ENCODE results near the gene RPS6KA1. TPM values are rescaled to one million over a fixed set of nuclear protein-coding genes. Genes with fewer than 3 reads are reported as not detected.
A peak's percentile ranks its signal among the peaks of the same experiment; 100 is the strongest.
"Not testable (repeated sequence)": the region's sequence is repeated elsewhere in the genome, so short reads cannot be mapped to it uniquely, and the experiment has no call there.

RPS6KA1 gene
- total RNA-seq, 2 donors from 2014 or later: 41.3 TPM

GRCh38 chr1:26496861-26497260 is 32.7 kb upstream of the RPS6KA1 start:
- no peaks in the 10 kb centered on the region for H3K9me3 ChIP-seq (ENCODE audit: control insufficient read depth, low read length)
- no peaks in the 10 kb centered on the region for H3K36me3 ChIP-seq (ENCODE audit: control insufficient read depth, insufficient read depth, low read length)
- WGBS, 2 experiments (ENCODE audit: insufficient coverage in 1 of 2, insufficient read length in 1 of 2): 40 to 75% methylated on average over 1 to 4 of the region's 4 CpGs
- H3K27ac ChIP-seq (ENCODE audit: low read depth, low read length): no peak overlapping the region
- H3K27me3 ChIP-seq (ENCODE audit: control insufficient read depth, insufficient read depth, low read length, poor library complexity, severe bottlenecking): no peaks in the 10 kb centered on the region
- DNase-seq: no peak
- Mint-ChIP-seq H3K27ac (no peak overlapping the region), H3K4me1 (no peaks in the 10 kb centered on the region), H3K9me3 (no peaks in the 10 kb centered on the region), H3K4me3 (no peak overlapping the region), H3K36me3 (ENCODE audit: low read depth) (no peaks in the 10 kb centered on the region), H3K27me3 (ENCODE audit: insufficient read depth) (peaks cover 4% of the 10 kb centered on the region)
- TF ChIP-seq CTCF (conservative IDR thresholded peaks at IDR 0.05): no peak
- no peak overlapping the region for H3K9ac ChIP-seq (ENCODE audit: extremely low read depth, low read length, poor library complexity, severe bottlenecking)
- no peak overlapping the region for H3K4me3 ChIP-seq (ENCODE audit: low read length)
- H3K4me1 ChIP-seq (ENCODE audit: control insufficient read depth, insufficient read depth, low read length): no peaks in the 10 kb centered on the region

GRCh38 chr1:26498894-26499293 is 30.7 kb upstream of the RPS6KA1 start:
- no peak overlapping the region for H3K4me3 Mint-ChIP-seq

GRCh38 chr1:26500488-26501175 is 28.9 kb upstream of the RPS6KA1 start:
- peak overlapping the region; percentile 89 for H3K4me3 ChIP-seq (ENCODE audit: low read length)
- H3K36me3 Mint-ChIP-seq (ENCODE audit: low read depth): no peaks in the 10 kb centered on the region
- H3K9me3 Mint-ChIP-seq: no peaks in the 10 kb centered on the region
- peak overlapping the region; percentile 73 for H3K4me3 Mint-ChIP-seq
- H3K4me1 Mint-ChIP-seq: no peaks in the 10 kb centered on the region
- peak overlapping the region; percentile 41 for H3K9ac ChIP-seq (ENCODE audit: extremely low read depth, low read length, poor library complexity, severe bottlenecking)
- peak; percentile 12 for TF ChIP-seq CTCF (conservative IDR thresholded peaks at IDR 0.05)
- H3K9me3 ChIP-seq (ENCODE audit: control insufficient read depth, low read length): no peaks in the 10 kb centered on the region
- peak; percentile 95 for DNase-seq
- peak overlapping the region; percentile 75 for H3K27ac ChIP-seq (ENCODE audit: low read depth, low read length)
- H3K36me3 ChIP-seq (ENCODE audit: control insufficient read depth, insufficient read depth, low read length): no peaks in the 10 kb centered on the region
- no peaks in the 10 kb centered on the region for H3K4me1 ChIP-seq (ENCODE audit: control insufficient read depth, insufficient read depth, low read length)
- 0% methylated on average over 45 to 74 of the region's 74 CpGs for WGBS, 2 experiments (ENCODE audit: insufficient coverage in 1 of 2, insufficient read length in 1 of 2)
- H3K27ac Mint-ChIP-seq: peak overlapping the region; percentile 88
- H3K27me3 ChIP-seq (ENCODE audit: control insufficient read depth, insufficient read depth, low read length, poor library complexity, severe bottlenecking): no peaks in the 10 kb centered on the region
- H3K27me3 Mint-ChIP-seq (ENCODE audit: insufficient read depth): peaks cover 2% of the 10 kb centered on the region

More at GRCh38 chr1:26498894-26499293, 30.7 kb upstream of the RPS6KA1 start:
- Mint-ChIP-seq H3K4me1 (no peaks in the 10 kb centered on the region), H3K27ac (no peak overlapping the region), H3K36me3 (ENCODE audit: low read depth) (no peaks in the 10 kb centered on the region), H3K27me3 (ENCODE audit: insufficient read depth) (peaks cover 4% of the 10 kb centered on the region), H3K9me3 (no peaks in the 10 kb centered on the region)
- Histone ChIP-seq H3K9ac (ENCODE audit: extremely low read depth, low read length, poor library complexity, severe bottlenecking) (no peak overlapping the region), H3K27me3 (ENCODE audit: control insufficient read depth, insufficient read depth, low read length, poor library complexity, severe bottlenecking) (no peaks in the 10 kb centered on the region), H3K4me3 (ENCODE audit: low read length) (no peak overlapping the region), H3K4me1 (ENCODE audit: control insufficient read depth, insufficient read depth, low read length) (no peaks in the 10 kb centered on the region), H3K36me3 (ENCODE audit: control insufficient read depth, insufficient read depth, low read length) (no peaks in the 10 kb centered on the region), H3K9me3 (ENCODE audit: control insufficient read depth, low read length) (no peaks in the 10 kb centered on the region), H3K27ac (ENCODE audit: low read depth, low read length) (no peak overlapping the region)
- TF ChIP-seq CTCF (conservative IDR thresholded peaks at IDR 0.05): no peak
- DNase-seq: no peak
- WGBS, 2 experiments (ENCODE audit: insufficient coverage in 1 of 2, insufficient read length in 1 of 2): 93 to 94% methylated on average over 6 to 7 of the region's 7 CpGs

- not testable (repeated sequence) for H3K4me1 Mint-ChIP-seq; H3K36me3 ChIP-seq (ENCODE audit: control insufficient read depth, insufficient read depth, low read length); H3K27me3 ChIP-seq (ENCODE audit: control insufficient read depth, insufficient read depth, low read length, poor library complexity, severe bottlenecking); H3K4me1 ChIP-seq (ENCODE audit: control insufficient read depth, insufficient read depth, low read length); H3K4me3 Mint-ChIP-seq; H3K36me3 Mint-ChIP-seq (ENCODE audit: low read depth); H3K4me3 ChIP-seq (ENCODE audit: low read length); H3K27me3 Mint-ChIP-seq (ENCODE audit: insufficient read depth); DNase-seq; H3K27ac ChIP-seq (ENCODE audit: low read depth, low read length); H3K9ac ChIP-seq (ENCODE audit: extremely low read depth, low read length, poor library complexity, severe bottlenecking); H3K9me3 ChIP-seq (ENCODE audit: control insufficient read depth, low read length); H3K27ac Mint-ChIP-seq
- peaks cover 14% of the 10 kb centered on the region for H3K9me3 Mint-ChIP-seq
- WGBS, 2 experiments (ENCODE audit: insufficient coverage in 1 of 2, insufficient read length in 1 of 2): 83 to 88% methylated on average over 1 to 2 of the region's 2 CpGs
These were observed 18.9 kb upstream of the RPS6KA1 start for GRCh38 chr1:26510711-26511110.

GRCh38 chr1:26515836-26516235 is 13.7 kb upstream of the RPS6KA1 start:
- H3K9ac ChIP-seq (ENCODE audit: extremely low read depth, low read length, poor library complexity, severe bottlenecking); H3K36me3 Mint-ChIP-seq (ENCODE audit: low read depth); H3K4me1 ChIP-seq (ENCODE audit: control insufficient read depth, insufficient read depth, low read length); H3K27me3 ChIP-seq (ENCODE audit: control insufficient read depth, insufficient read depth, low read length, poor library complexity, severe bottlenecking); H3K27ac ChIP-seq (ENCODE audit: low read depth, low read length); H3K27me3 Mint-ChIP-seq (ENCODE audit: insufficient read depth); DNase-seq; H3K4me3 Mint-ChIP-seq; H3K4me3 ChIP-seq (ENCODE audit: low read length); H3K36me3 ChIP-seq (ENCODE audit: control insufficient read depth, insufficient read depth, low read length); H3K9me3 ChIP-seq (ENCODE audit: control insufficient read depth, low read length); H3K27ac Mint-ChIP-seq; H3K4me1 Mint-ChIP-seq: not testable (repeated sequence)
- WGBS, 2 experiments (ENCODE audit: insufficient coverage in 1 of 2, insufficient read length in 1 of 2): 92 to 93% methylated on average over 3 to 4 of the region's 4 CpGs
- H3K9me3 Mint-ChIP-seq: peaks cover 14% of the 10 kb centered on the region

Measured in endodermal cell (in vitro differentiated cells).